DND-41 (cell line): Measurements from ENCODE around the gene SKIDA1.

ENCODE experiments used
- EZH2 ChIP-seq: IDR thresholded peaks from 3 replicates; pipeline ENCODE4 v1.6.1; 2012; ENCODE audit warnings: borderline replicate concordance, low read depth, mild to moderate bottlenecking, moderate library complexity, low read length, inconsistent platforms; ENCODE audit not compliant: severe bottlenecking
- TF ChIP-seq, protein P1 (sequence below): IDR thresholded peaks from 2 replicates; pipeline ENCODE4 v1.5.1; 2012; ENCODE audit warnings: borderline replicate concordance, low read length, moderate library complexity, mild to moderate bottlenecking; ENCODE audit not compliant: poor library complexity, severe bottlenecking; ENCODE audit errors: extremely low read depth

DNA sequence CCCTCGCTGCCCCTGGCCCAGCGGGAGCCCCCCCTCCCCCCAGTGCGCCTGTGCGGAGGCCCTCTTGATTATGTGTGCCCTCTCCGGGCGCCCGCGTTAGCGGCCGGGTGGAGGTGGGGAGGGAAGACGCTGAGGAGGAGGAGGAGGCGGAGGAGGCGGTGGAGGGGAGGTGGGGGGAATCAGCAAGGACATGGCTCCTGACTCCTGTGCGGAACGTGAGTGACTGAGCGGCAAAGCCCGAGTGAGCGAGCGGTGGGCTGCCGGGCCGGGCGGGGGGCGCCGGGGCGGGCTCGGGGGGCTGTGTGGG, 8.8 kb upstream of the SKIDA1 start:
- no peak for TF ChIP-seq EZH2
- TF ChIP-seq, protein P1, sequence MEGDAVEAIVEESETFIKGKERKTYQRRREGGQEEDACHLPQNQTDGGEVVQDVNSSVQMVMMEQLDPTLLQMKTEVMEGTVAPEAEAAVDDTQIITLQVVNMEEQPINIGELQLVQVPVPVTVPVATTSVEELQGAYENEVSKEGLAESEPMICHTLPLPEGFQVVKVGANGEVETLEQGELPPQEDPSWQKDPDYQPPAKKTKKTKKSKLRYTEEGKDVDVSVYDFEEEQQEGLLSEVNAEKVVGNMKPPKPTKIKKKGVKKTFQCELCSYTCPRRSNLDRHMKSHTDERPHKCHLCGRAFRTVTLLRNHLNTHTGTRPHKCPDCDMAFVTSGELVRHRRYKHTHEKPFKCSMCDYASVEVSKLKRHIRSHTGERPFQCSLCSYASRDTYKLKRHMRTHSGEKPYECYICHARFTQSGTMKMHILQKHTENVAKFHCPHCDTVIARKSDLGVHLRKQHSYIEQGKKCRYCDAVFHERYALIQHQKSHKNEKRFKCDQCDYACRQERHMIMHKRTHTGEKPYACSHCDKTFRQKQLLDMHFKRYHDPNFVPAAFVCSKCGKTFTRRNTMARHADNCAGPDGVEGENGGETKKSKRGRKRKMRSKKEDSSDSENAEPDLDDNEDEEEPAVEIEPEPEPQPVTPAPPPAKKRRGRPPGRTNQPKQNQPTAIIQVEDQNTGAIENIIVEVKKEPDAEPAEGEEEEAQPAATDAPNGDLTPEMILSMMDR, result no peak
